Neural progenitor cell (in vitro differentiated cells): ENCODE results near the gene UFC1.

Source experiments
- EZH2 ChIP-seq: fragments of 200-600 bp; sonication (generic); IDR thresholded peaks from 2 replicates; pipeline ENCODE4 v1.6.1; 2017; ENCODE audit warnings: antibody characterized with exemption, mild to moderate bottlenecking, moderate library complexity
- EZH2phosphoT487 ChIP-seq: fragments of 200-600 bp; sonication (generic); IDR thresholded peaks from 2 replicates; pipeline ENCODE4 v1.6.1; 2017; ENCODE audit warnings: antibody characterized with exemption
- TF ChIP-seq, protein P1 (sequence below): fragments of 200-600 bp; sonication (generic); IDR thresholded peaks from 2 replicates; pipeline ENCODE4 v1.5.1; 2017; ENCODE audit warnings: antibody characterized with exemption, mild to moderate bottlenecking

DNA sequence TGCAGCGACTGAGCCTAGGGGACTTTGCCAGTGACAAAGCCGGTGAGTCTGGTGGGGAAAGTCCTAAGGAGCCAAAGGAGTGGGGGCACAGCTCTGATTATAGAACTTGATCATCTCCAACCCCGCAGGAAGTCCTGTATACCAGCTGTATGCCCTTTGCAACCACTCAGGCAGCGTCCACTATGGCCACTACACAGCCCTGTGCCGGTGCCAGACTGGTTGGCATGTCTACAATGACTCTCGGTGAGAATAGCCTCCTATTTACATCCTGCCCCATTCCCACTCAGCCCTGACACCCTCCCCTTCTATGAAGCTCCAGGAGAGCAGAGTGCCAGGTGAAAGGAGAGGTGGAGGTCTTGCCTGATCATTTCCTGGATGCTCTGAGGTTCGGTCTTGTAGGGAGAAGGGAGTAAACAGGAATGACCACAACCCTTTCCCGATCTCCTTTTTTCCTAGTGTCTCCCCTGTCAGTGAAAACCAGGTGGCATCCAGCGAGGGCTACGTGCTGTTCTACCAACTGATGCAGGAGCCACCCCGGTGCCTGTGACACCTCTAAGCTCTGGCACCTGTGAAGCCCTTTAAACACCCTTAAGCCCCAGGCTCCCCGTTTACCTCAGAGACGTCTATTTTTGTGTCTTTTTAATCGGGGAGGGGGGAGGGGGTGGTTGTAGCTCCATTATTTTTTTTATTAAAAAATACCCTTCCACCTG, 11.3 kb downstream of the UFC1 start:
- TF ChIP-seq, protein P1, sequence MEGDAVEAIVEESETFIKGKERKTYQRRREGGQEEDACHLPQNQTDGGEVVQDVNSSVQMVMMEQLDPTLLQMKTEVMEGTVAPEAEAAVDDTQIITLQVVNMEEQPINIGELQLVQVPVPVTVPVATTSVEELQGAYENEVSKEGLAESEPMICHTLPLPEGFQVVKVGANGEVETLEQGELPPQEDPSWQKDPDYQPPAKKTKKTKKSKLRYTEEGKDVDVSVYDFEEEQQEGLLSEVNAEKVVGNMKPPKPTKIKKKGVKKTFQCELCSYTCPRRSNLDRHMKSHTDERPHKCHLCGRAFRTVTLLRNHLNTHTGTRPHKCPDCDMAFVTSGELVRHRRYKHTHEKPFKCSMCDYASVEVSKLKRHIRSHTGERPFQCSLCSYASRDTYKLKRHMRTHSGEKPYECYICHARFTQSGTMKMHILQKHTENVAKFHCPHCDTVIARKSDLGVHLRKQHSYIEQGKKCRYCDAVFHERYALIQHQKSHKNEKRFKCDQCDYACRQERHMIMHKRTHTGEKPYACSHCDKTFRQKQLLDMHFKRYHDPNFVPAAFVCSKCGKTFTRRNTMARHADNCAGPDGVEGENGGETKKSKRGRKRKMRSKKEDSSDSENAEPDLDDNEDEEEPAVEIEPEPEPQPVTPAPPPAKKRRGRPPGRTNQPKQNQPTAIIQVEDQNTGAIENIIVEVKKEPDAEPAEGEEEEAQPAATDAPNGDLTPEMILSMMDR, result no peak
- TF ChIP-seq EZH2, result no peak
- no peak for TF ChIP-seq EZH2phosphoT487
